ENCODE measurements around the gene SGF29.

DNA sequence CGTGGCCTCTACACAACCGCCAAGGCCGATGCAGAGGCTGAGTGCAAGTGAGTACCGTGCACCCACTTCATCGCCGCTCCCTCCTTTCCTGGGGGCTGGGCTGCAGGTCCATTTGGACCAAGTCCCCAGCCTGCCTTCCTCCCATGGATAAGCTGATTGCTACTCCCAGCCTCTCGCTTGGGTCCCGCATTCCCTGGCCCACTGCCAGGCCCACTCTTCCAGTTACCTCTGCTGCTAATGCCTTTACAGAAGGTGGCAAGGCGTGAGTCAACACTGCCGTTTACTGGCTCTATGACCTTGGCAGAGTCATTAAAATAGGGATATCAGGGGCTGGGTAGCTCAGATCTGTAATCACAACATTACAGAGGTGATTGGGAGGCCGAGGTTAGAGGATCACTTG lies 32.0 kb downstream of the SGF29 start:
- TF ChIP-seq, protein P1, sequence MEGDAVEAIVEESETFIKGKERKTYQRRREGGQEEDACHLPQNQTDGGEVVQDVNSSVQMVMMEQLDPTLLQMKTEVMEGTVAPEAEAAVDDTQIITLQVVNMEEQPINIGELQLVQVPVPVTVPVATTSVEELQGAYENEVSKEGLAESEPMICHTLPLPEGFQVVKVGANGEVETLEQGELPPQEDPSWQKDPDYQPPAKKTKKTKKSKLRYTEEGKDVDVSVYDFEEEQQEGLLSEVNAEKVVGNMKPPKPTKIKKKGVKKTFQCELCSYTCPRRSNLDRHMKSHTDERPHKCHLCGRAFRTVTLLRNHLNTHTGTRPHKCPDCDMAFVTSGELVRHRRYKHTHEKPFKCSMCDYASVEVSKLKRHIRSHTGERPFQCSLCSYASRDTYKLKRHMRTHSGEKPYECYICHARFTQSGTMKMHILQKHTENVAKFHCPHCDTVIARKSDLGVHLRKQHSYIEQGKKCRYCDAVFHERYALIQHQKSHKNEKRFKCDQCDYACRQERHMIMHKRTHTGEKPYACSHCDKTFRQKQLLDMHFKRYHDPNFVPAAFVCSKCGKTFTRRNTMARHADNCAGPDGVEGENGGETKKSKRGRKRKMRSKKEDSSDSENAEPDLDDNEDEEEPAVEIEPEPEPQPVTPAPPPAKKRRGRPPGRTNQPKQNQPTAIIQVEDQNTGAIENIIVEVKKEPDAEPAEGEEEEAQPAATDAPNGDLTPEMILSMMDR (IDR thresholded peaks at IDR 0.05; ENCODE audit: low read depth, low read length), result no peak
- TF ChIP-seq, protein P2, sequence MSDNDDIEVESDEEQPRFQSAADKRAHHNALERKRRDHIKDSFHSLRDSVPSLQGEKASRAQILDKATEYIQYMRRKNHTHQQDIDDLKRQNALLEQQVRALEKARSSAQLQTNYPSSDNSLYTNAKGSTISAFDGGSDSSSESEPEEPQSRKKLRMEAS (IDR thresholded peaks at IDR 0.05; ENCODE audit: low read depth, low read length), result no peak
- TF ChIP-seq POLR2A (IDR thresholded peaks at IDR 0.05; ENCODE audit: extremely low read depth, insufficient read length), result no peak

All from NB4 (cell line).